H9 (cell line): ENCODE measurements around the gene LETM1. TPM values are rescaled to one million over a fixed set of nuclear protein-coding genes. Genes with fewer than 3 reads are reported as not detected.

Source experiments
- DNase-seq: peaks from one replicate; pipeline ENCODE4 v3.0.0-alpha.2; 2017
- H2AFZ ChIP-seq: one replicate; pipeline ENCODE4 v1.6.1; 2013; ENCODE audit warnings: mild to moderate bottlenecking, low read length, control low read depth, moderate library complexity
- H2AK5ac ChIP-seq: 2 replicates; pipeline ENCODE4 v1.6.1; 2013; ENCODE audit warnings: low read length, control low read depth, mixed read lengths; ENCODE audit not compliant: insufficient read length
- H2BK120ac ChIP-seq: one replicate; pipeline ENCODE4 v1.6.1; 2013; ENCODE audit warnings: low read depth, mild to moderate bottlenecking, low read length, control low read depth, inconsistent platforms; ENCODE audit not compliant: poor library complexity, severe bottlenecking
- H2BK12ac ChIP-seq: 2 replicates; pipeline ENCODE4 v1.6.1; 2013; ENCODE audit warnings: low read length, control low read depth, mixed read lengths, low read depth; ENCODE audit not compliant: insufficient read length
- H2BK15ac ChIP-seq: 2 replicates; pipeline ENCODE4 v1.6.1; 2013; ENCODE audit warnings: low read depth, low read length, control low read depth
- H2BK20ac ChIP-seq: one replicate; pipeline ENCODE4 v1.6.1; 2013; ENCODE audit warnings: low read depth, mild to moderate bottlenecking, low read length, control low read depth, inconsistent platforms; ENCODE audit not compliant: poor library complexity, severe bottlenecking
- H2BK5ac ChIP-seq: 2 replicates; pipeline ENCODE4 v1.6.1; 2013; ENCODE audit warnings: low read length, control low read depth, mixed read lengths; ENCODE audit not compliant: insufficient read length
- H3K14ac ChIP-seq: 2 replicates; pipeline ENCODE4 v1.6.1; 2013; ENCODE audit warnings: low read length, control low read depth; ENCODE audit not compliant: insufficient read depth
- H3K18ac ChIP-seq: 2 replicates; pipeline ENCODE4 v1.6.1; 2013; ENCODE audit warnings: low read depth, mild to moderate bottlenecking, mixed read lengths, low read length, control low read depth; ENCODE audit not compliant: insufficient read length
- H3K23ac ChIP-seq: 2 replicates; pipeline ENCODE4 v1.6.1; 2013; ENCODE audit warnings: low read length, control low read depth, mixed read lengths, low read depth; ENCODE audit not compliant: insufficient read length
- H3K23me2 ChIP-seq: 2 replicates; pipeline ENCODE4 v1.6.1; 2013; ENCODE audit warnings: low read depth, mild to moderate bottlenecking, mixed read lengths, low read length, control low read depth; ENCODE audit not compliant: insufficient read length, poor library complexity, severe bottlenecking
- H3K27ac ChIP-seq: 2 replicates; pipeline ENCODE4 v1.5.1; 2013; ENCODE audit warnings: low read length, control low read depth, mixed read lengths, low read depth; ENCODE audit not compliant: insufficient read length
- H3K27me3 ChIP-seq: 2 replicates; pipeline ENCODE4 v1.6.1; 2013; ENCODE audit warnings: low read length, control low read depth, inconsistent platforms; ENCODE audit not compliant: insufficient read depth
- H3K4ac ChIP-seq: 2 replicates; pipeline ENCODE4 v1.6.1; 2013; ENCODE audit warnings: low read depth, mild to moderate bottlenecking, control low read depth, inconsistent platforms, low read length, moderate library complexity
- H3K4me1 ChIP-seq: 2 replicates; pipeline ENCODE4 v1.6.1; 2013; ENCODE audit warnings: low read length, control low read depth, inconsistent platforms; ENCODE audit not compliant: insufficient read depth
- H3K4me2 ChIP-seq: 2 replicates; pipeline ENCODE4 v1.6.1; 2013; ENCODE audit warnings: low read length, control low read depth, mixed read lengths; ENCODE audit not compliant: insufficient read length, insufficient read depth
- H3K56ac ChIP-seq: 2 replicates; pipeline ENCODE4 v1.6.1; 2013; ENCODE audit warnings: low read depth, mild to moderate bottlenecking, mixed read lengths, low read length, control low read depth; ENCODE audit not compliant: insufficient read length
- H3K79me1 ChIP-seq: 2 replicates; pipeline ENCODE4 v1.6.1; 2013; ENCODE audit warnings: low read depth, mild to moderate bottlenecking, moderate library complexity, low read length, control low read depth, inconsistent platforms; ENCODE audit not compliant: insufficient read depth, poor library complexity, severe bottlenecking
- H3K79me2 ChIP-seq: 2 replicates; pipeline ENCODE4 v1.6.1; 2013; ENCODE audit warnings: low read length, control low read depth, inconsistent platforms; ENCODE audit not compliant: insufficient read depth
- H3K9ac ChIP-seq: 2 replicates; pipeline ENCODE4 v1.6.1; 2013; ENCODE audit warnings: low read length, control low read depth, mixed read lengths; ENCODE audit not compliant: insufficient read length; ENCODE audit errors: extremely low read depth
- H3K9me3 ChIP-seq: one replicate; pipeline ENCODE4 v1.6.1; 2013; ENCODE audit warnings: low read depth, low read length, inconsistent platforms; ENCODE audit not compliant: control insufficient read depth
- H3T11ph ChIP-seq: one replicate; pipeline ENCODE4 v1.6.1; 2013; ENCODE audit warnings: mild to moderate bottlenecking, low read length, control low read depth, inconsistent platforms
- H4K20me1 ChIP-seq: one replicate; pipeline ENCODE4 v1.6.1; 2013; ENCODE audit not compliant: control insufficient read depth, insufficient read length, insufficient read depth
- H4K5ac ChIP-seq: 2 replicates; pipeline ENCODE4 v1.6.1; 2013; ENCODE audit warnings: low read depth, mild to moderate bottlenecking, mixed read lengths, low read length, control low read depth; ENCODE audit not compliant: insufficient read length
- H4K8ac ChIP-seq: replicated peaks from 2 replicates; pipeline ENCODE4 v1.6.1; 2013; ENCODE audit warnings: low read length, control low read depth, mixed read lengths, low read depth; ENCODE audit not compliant: insufficient read length
- H4K91ac ChIP-seq: 2 replicates; pipeline ENCODE4 v1.6.1; 2013; ENCODE audit warnings: low read depth, mild to moderate bottlenecking, moderate library complexity, mixed read lengths, low read length, control low read depth; ENCODE audit not compliant: insufficient read length
- H3K27ac Mint-ChIP-seq, 3 experiments: 2 replicates in 2 of 3; 3 replicates in 1 of 3; pipeline ENCODE4 v1.8.0; 2020 to 2021; ENCODE audit warnings: mixed read lengths in 3 of 3, mild to moderate bottlenecking in 1 of 3, moderate library complexity in 1 of 3
- H3K27me3 Mint-ChIP-seq: 2 replicates; pipeline ENCODE4 v1.8.0; 2021; ENCODE audit warnings: low read depth, mild to moderate bottlenecking, moderate library complexity, mixed read lengths
- H3K36me3 Mint-ChIP-seq, 3 experiments: 2 replicates in 2 of 3; 3 replicates in 1 of 3; pipeline ENCODE4 v1.8.0; 2020 to 2021; ENCODE audit warnings: low read depth in 3 of 3, mixed read lengths in 3 of 3; ENCODE audit not compliant: insufficient read depth in 1 of 3
- H3K4me1 Mint-ChIP-seq, 2 experiments: 2 replicates each; pipeline ENCODE4 v1.8.0; 2020; ENCODE audit warnings: mixed read lengths in 2 of 2
- H3K4me3 Mint-ChIP-seq, 2 experiments: 2 replicates in 1 of 2; 3 replicates in 1 of 2; pipeline ENCODE4 v1.8.0; 2020 to 2021; ENCODE audit warnings: mild to moderate bottlenecking in 2 of 2, mixed read lengths in 2 of 2, moderate library complexity in 1 of 2
- H3K9me3 Mint-ChIP-seq, 2 experiments: 2 replicates in 1 of 2; 3 replicates in 1 of 2; pipeline ENCODE4 v1.8.0; 2020; ENCODE audit warnings: mild to moderate bottlenecking in 2 of 2, mixed read lengths in 2 of 2, moderate library complexity in 1 of 2
- CTCF ChIP-seq: fragments of 200-600 bp; sonication (generic); conservative IDR thresholded peaks from 3 replicates; pipeline ENCODE4 v1.8.0; 2021; ENCODE audit warnings: antibody characterized with exemption, mild to moderate bottlenecking
- WGBS: extraction: QIAGEN DNeasy Blood & Tissue Kit; methylation state at CpG from one replicate; pipeline ENCODE4 v1.1.7; 2013; ENCODE audit warnings: missing lambda C conversion rate, low lambda C conversion rate, mixed read lengths; ENCODE audit not compliant: insufficient read length; ENCODE audit errors: extremely low coverage; 5-methylcytosine and 5-hydroxymethylcytosine counted together
- total RNA-seq: library from RNA; stranded (reverse); gene quantifications from 2 replicates; pipeline ENCODE4 v1.2.1, GENCODE V29; 2021

Gene LETM1
- total RNA-seq, 1 experiment from 2014 or later: 43.4 TPM

DNA sequence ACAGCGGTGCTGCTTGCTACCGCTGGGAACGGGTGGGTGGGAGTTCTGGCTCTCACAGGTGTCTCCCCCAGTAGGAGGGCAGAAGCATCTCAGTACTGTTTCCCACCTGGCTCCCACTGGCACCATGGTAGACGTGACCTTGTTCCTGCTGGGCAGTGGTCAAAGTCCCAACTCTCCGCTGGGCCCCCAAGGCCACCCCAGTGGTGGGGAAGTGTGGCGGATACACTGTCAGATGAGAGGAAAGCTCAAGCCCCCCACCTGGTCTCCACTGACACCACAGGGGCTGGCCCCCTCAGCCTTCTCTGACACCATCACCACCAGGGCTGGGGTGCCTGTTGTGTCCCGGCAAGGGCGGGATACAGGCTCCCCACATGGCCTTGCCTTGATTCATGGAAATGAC, 24.6 kb downstream of the LETM1 start:
- no peaks in the 10 kb centered on the region for H3K79me1 ChIP-seq
- Mint-ChIP-seq H3K4me3 (no peak overlapping the region), H3K27ac (no peak overlapping the region), H3K27me3 (peaks cover 6% of the 10 kb centered on the region), H3K9me3 (peaks cover 9 to 11% of the 10 kb centered on the region in 2 experiments), H3K36me3 (peaks cover 41 to 60% (median 56%) of the 10 kb centered on the region in 3 experiments), H3K4me1 (peaks cover 9 to 10% of the 10 kb centered on the region in 2 experiments)
- no peak overlapping the region for H4K91ac ChIP-seq
- no peaks in the 10 kb centered on the region for H3K4me1 ChIP-seq
- H2AFZ ChIP-seq: no peak overlapping the region
- no peak overlapping the region for H3T11ph ChIP-seq
- H4K20me1 ChIP-seq: no peaks in the 10 kb centered on the region
- no peak overlapping the region for H2BK15ac ChIP-seq
- H3K23ac ChIP-seq: no peak overlapping the region
- no peak overlapping the region for H2BK20ac ChIP-seq
- no peaks in the 10 kb centered on the region for H3K9me3 ChIP-seq
- H3K27me3 ChIP-seq: no peaks in the 10 kb centered on the region
- DNase-seq: no peak
- H3K23me2 ChIP-seq: no peaks in the 10 kb centered on the region
- H3K27ac ChIP-seq: no peak overlapping the region
- H3K4me2 ChIP-seq: no peak overlapping the region
- H3K9ac ChIP-seq: no peak overlapping the region
- H2BK5ac ChIP-seq: no peak overlapping the region
- WGBS: no CpG with 5 or more reads among the region's 8 CpGs
- H4K5ac ChIP-seq: no peak overlapping the region
- H3K56ac ChIP-seq: no peak overlapping the region
- H3K79me2 ChIP-seq: no peaks in the 10 kb centered on the region
- no peak for TF ChIP-seq CTCF
- H2BK12ac ChIP-seq: no peak overlapping the region
- no peak overlapping the region for H3K4ac ChIP-seq
- H2AK5ac ChIP-seq: no peak overlapping the region
- no peak overlapping the region for H3K14ac ChIP-seq
- H4K8ac ChIP-seq: no peak overlapping the region
- H2BK120ac ChIP-seq: no peak overlapping the region
- H3K18ac ChIP-seq: no peak overlapping the region
